Measurements from ENCODE around the gene LIPA.

DNA sequence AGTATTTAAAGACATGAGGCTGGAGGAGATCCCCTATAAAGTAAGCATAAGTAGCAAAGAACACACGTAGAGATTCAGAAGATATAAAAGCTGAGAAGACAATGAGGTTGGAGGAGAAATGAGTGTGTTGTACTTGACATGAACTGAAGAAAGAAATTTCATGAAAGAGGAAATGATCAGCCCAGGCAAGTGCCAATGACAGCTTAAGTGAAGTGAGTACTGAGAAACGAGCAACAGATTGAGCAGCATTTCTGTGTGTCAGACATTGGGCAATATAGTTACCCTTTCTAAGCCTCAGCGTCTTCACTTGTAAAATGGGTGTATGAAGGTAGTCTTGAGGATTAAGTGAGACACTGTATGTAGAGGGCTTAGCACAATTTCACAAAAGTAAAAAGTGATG is 4.8 kb upstream of the LIPA start:
- TF ChIP-seq TAF1 (IDR thresholded peaks at IDR 0.05; ENCODE audit: low read depth) (no peak), TCF12 (IDR thresholded peaks at IDR 0.05; ENCODE audit: low read depth) (no peak), EP300 (IDR thresholded peaks at IDR 0.05; ENCODE audit: borderline replicate concordance) (no peak), FOXM1 (IDR thresholded peaks at IDR 0.05; ENCODE audit: borderline replicate concordance, low read depth) (no peak), RAD21 (IDR thresholded peaks at IDR 0.05; ENCODE audit: low read depth) (no peak)
- TF ChIP-seq, protein P1, sequence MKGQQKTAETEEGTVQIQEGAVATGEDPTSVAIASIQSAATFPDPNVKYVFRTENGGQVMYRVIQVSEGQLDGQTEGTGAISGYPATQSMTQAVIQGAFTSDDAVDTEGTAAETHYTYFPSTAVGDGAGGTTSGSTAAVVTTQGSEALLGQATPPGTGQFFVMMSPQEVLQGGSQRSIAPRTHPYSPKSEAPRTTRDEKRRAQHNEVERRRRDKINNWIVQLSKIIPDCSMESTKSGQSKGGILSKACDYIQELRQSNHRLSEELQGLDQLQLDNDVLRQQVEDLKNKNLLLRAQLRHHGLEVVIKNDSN (IDR thresholded peaks at IDR 0.05), result no peak
- TF ChIP-seq, protein P2, sequence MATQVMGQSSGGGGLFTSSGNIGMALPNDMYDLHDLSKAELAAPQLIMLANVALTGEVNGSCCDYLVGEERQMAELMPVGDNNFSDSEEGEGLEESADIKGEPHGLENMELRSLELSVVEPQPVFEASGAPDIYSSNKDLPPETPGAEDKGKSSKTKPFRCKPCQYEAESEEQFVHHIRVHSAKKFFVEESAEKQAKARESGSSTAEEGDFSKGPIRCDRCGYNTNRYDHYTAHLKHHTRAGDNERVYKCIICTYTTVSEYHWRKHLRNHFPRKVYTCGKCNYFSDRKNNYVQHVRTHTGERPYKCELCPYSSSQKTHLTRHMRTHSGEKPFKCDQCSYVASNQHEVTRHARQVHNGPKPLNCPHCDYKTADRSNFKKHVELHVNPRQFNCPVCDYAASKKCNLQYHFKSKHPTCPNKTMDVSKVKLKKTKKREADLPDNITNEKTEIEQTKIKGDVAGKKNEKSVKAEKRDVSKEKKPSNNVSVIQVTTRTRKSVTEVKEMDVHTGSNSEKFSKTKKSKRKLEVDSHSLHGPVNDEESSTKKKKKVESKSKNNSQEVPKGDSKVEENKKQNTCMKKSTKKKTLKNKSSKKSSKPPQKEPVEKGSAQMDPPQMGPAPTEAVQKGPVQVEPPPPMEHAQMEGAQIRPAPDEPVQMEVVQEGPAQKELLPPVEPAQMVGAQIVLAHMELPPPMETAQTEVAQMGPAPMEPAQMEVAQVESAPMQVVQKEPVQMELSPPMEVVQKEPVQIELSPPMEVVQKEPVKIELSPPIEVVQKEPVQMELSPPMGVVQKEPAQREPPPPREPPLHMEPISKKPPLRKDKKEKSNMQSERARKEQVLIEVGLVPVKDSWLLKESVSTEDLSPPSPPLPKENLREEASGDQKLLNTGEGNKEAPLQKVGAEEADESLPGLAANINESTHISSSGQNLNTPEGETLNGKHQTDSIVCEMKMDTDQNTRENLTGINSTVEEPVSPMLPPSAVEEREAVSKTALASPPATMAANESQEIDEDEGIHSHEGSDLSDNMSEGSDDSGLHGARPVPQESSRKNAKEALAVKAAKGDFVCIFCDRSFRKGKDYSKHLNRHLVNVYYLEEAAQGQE (IDR thresholded peaks at IDR 0.05; ENCODE audit: low read depth), result no peak
- TF ChIP-seq, protein P3, sequence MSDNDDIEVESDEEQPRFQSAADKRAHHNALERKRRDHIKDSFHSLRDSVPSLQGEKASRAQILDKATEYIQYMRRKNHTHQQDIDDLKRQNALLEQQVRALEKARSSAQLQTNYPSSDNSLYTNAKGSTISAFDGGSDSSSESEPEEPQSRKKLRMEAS (IDR thresholded peaks at IDR 0.05), result no peak
